B cell (primary cell): ENCODE results near the gene MAN2A2. TPM values are rescaled to one million over a fixed set of nuclear protein-coding genes. Genes with fewer than 3 reads are reported as not detected.

Experiments
- ATAC-seq: fragments of 200-7000 bp; cut with Tn5 transposase; one replicate; pipeline ENCODE4 v1.10.0; 2021; ENCODE audit warnings: low read depth, mild to moderate bottlenecking, moderate number of reproducible peaks, moderate library complexity
- CTCF ChIA-PET: fragments of 350-600 bp; sonication (Branson Sonifier 250); formaldehyde crosslinking; loops from one replicate; lab custom pipeline; 2021; ENCODE audit warnings: antibody characterized with exemption, inconsistent platforms; lab: Charles Lee
- POLR2A ChIA-PET: fragments of 350-600 bp; sonication (Branson Sonifier 250); formaldehyde crosslinking; loops from one replicate; lab custom pipeline; 2021; ENCODE audit warnings: antibody characterized with exemption; lab: Charles Lee
- DNase-seq: peaks from one replicate; pipeline ENCODE4 v3.0.0; 2013
- H2AFZ ChIP-seq: 2 replicates; pipeline ENCODE4 v1.6.1; 2012; ENCODE audit warnings: mild to moderate bottlenecking, low read depth, low read length; ENCODE audit not compliant: insufficient read depth, poor library complexity, severe bottlenecking
- H3K27ac ChIP-seq, 2 donors: 1 replicate in 1 of 2; 2 replicates in 1 of 2; pipeline ENCODE4 v1.5.1; 2012 to 2013; ENCODE audit warnings: low read length in 2 of 2, mild to moderate bottlenecking in 2 of 2, moderate library complexity in 1 of 2
- H3K27me3 ChIP-seq, 4 experiments: fragments of 200-600 bp in 1 of 4; sonication (generic) in 1 of 4; replicated peaks in 1 of 4; 1 replicate in 2 of 4; 2 replicates in 2 of 4; pipeline versions ENCODE4 v1.6.1 to v1.7.0; 2013 to 2016; ENCODE audit warnings: low read length in 3 of 4, mild to moderate bottlenecking in 2 of 4, mixed read lengths in 1 of 4, moderate library complexity in 1 of 4; ENCODE audit not compliant: insufficient read depth in 4 of 4, control insufficient read depth in 3 of 4; ENCODE audit errors: control extremely low read depth in 1 of 4
- H3K36me3 ChIP-seq, 2 experiments: replicated peaks in 1 of 2; 1 replicate in 1 of 2; 2 replicates in 1 of 2; pipeline versions ENCODE4 v1.6.1 to v1.7.1; 2013; ENCODE audit warnings: low read length in 1 of 2; ENCODE audit not compliant: insufficient read depth in 2 of 2, control insufficient read depth in 1 of 2; ENCODE audit errors: control extremely low read depth in 1 of 2, extremely low read depth in 1 of 2
- H3K4me1 ChIP-seq, 2 donors: fragments of 200-600 bp in 1 of 2; sonication (generic) in 1 of 2; 1 replicate in 1 of 2; 2 replicates in 1 of 2; pipeline versions ENCODE4 v1.5.1 to v1.6.1; 2013 to 2017; ENCODE audit warnings: low read length in 2 of 2; ENCODE audit not compliant: control insufficient read depth in 2 of 2, insufficient read depth in 2 of 2
- H3K4me2 ChIP-seq: replicated peaks from 2 replicates; pipeline ENCODE3; 2012; ENCODE audit warnings: mild to moderate bottlenecking, low read depth, low read length; ENCODE audit not compliant: poor library complexity, severe bottlenecking
- H3K4me3 ChIP-seq, 5 experiments: fragments of 200-600 bp in 1 of 5; sonication (generic) in 1 of 5; 1 replicate in 3 of 5; 2 replicates in 2 of 5; pipeline versions ENCODE4 v1.5.1 to v1.7.0; 2011 to 2016; ENCODE audit warnings: low read length in 4 of 5, mild to moderate bottlenecking in 4 of 5, low read depth in 2 of 5, control low read depth in 1 of 5, moderate library complexity in 1 of 5; ENCODE audit not compliant: insufficient read depth in 1 of 5; ENCODE audit errors: control extremely low read depth in 1 of 5, extremely low read depth in 1 of 5
- H3K79me2 ChIP-seq: fragments of 200-600 bp; sonication (generic); one replicate; pipeline ENCODE4 v1.6.0; 2016; ENCODE audit warnings: low read length; ENCODE audit not compliant: control insufficient read depth, insufficient read depth
- H3K9ac ChIP-seq: fragments of 200-600 bp; sonication (generic); 2 replicates; pipeline ENCODE4 v1.6.1; 2017; ENCODE audit warnings: mild to moderate bottlenecking, low read length, moderate library complexity
- H3K9me3 ChIP-seq, 3 donors: one replicate each; pipeline versions ENCODE4 v1.6.1 to v1.7.1; 2013; ENCODE audit warnings: low read length in 2 of 3; ENCODE audit not compliant: control insufficient read depth in 2 of 3, insufficient read depth in 1 of 3; ENCODE audit errors: control extremely low read depth in 1 of 3
- H4K20me1 ChIP-seq: 2 replicates; pipeline ENCODE4 v1.6.0; 2012; ENCODE audit warnings: mild to moderate bottlenecking, low read length; ENCODE audit not compliant: insufficient read depth, control insufficient read depth, poor library complexity, severe bottlenecking
- H3K27ac Mint-ChIP-seq: one replicate; pipeline ENCODE4 v1.8.0; 2021; ENCODE audit warnings: mixed read lengths
- H3K27me3 Mint-ChIP-seq: one replicate; pipeline ENCODE4 v1.8.0; 2021; ENCODE audit warnings: mixed read lengths
- H3K4me1 Mint-ChIP-seq: one replicate; pipeline ENCODE4 v1.8.0; 2021; ENCODE audit warnings: mixed read lengths
- H3K4me3 Mint-ChIP-seq: one replicate; pipeline ENCODE4 v1.8.0; 2021; ENCODE audit warnings: mixed read lengths
- H3K9me3 Mint-ChIP-seq: one replicate; pipeline ENCODE4 v1.8.0; 2022; ENCODE audit warnings: mixed read lengths; ENCODE audit not compliant: insufficient read depth
- CTCF ChIP-seq: fragments of 200-600 bp; IDR thresholded peaks from one replicate; pipeline ENCODE4 v1.8.0; 2022; ENCODE audit warnings: antibody characterized with exemption, mild to moderate bottlenecking
- EZH2 ChIP-seq: IDR thresholded peaks from 2 replicates; pipeline ENCODE4 v1.6.1; 2012; ENCODE audit warnings: borderline replicate concordance, low read depth, mild to moderate bottlenecking, moderate library complexity, low read length; ENCODE audit not compliant: insufficient read depth, poor library complexity, severe bottlenecking
- WGBS: methylation state at CpG from one replicate; pipeline ENCODE4 v1.1.5; 2013; ENCODE audit warnings: missing lambda C conversion rate; ENCODE audit not compliant: insufficient coverage; 5-methylcytosine and 5-hydroxymethylcytosine counted together
- intact Hi-C: fragments of 100-400 bp; cut with micrococcal nuclease; formaldehyde crosslinking; loops from one replicate; pipeline ENCODE4 v1.10.0; 2022
- polyA plus RNA-seq: library from polyadenylated mRNA; depleted of rRNA; stranded (reverse); fragments of >200 nt; gene quantifications from 2 replicates; pipeline ENCODE4 v1.2.3, GENCODE V29; 2012
- total RNA-seq, 2 donors: library from RNA; stranded (reverse); fragments of 120-200 nt in 1 of 2; gene quantifications; 1 replicate in 1 of 2; 2 replicates in 1 of 2; pipeline versions ENCODE4 v1.2.3 to v1.2.4, GENCODE V29; 2013 to 2022

Gene MAN2A2
- total and polyA plus RNA-seq, 2 donors (not counting 1 experiment from before 2014, with no cell fraction given): 180 to 234 TPM

GRCh38 chr15:90871139-90871715 lies 31.9 kb upstream of the MAN2A2 start:
- Histone ChIP-seq H3K27ac (peak overlapping the region in 1 of 2 donors; percentile 72), H3K27me3 (no peaks in the 10 kb centered on the region), H2AFZ (peak overlapping the region; percentile 83), H3K4me2 (peak overlapping the region; percentile 98), H4K20me1 (peaks cover 42% of the 10 kb centered on the region), H3K4me3 (peak overlapping the region; percentile 42 to 72 (median 64)), H3K4me1 (peaks cover 31 to 39% of the 10 kb centered on the region in 2 donors), H3K9me3 (no peaks in the 10 kb centered on the region), H3K9ac (peak overlapping the region; percentile 76), H3K36me3 (peaks cover 0 to 8% of the 10 kb centered on the region in 2 experiments), H3K79me2 (peaks cover 35% of the 10 kb centered on the region)
- ChIA-PET POLR2A (interaction anchor here (0.6 to 2.2 kb wide), 10 partner anchors 13 to 483 kb away, joined by 4 to 12 read pairs (median 6); partner anchors contain the start of genes FES and IQGAP1), CTCF (interaction anchor here (0.8 to 2.2 kb wide), 6 partner anchors 14 to 223 kb away, joined by 3 to 14 read pairs (median 7); partner anchors contain the start of gene HDDC3)
- no peak for TF ChIP-seq EZH2
- no peak for TF ChIP-seq CTCF
- peaks cover 41% of the 10 kb centered on the region for H3K4me1 Mint-ChIP-seq
- intact Hi-C loops: loop anchor here (1.0 to 5.0 kb wide), 3 partner anchors 18 to 154 kb away; partner anchors contain the start of gene BLM
- under 1% methylated on average over 61 of the region's 71 CpGs for WGBS
- H3K9me3 Mint-ChIP-seq: no peaks in the 10 kb centered on the region
- peak; percentile 35 for ATAC-seq
- no peaks in the 10 kb centered on the region for H3K27me3 Mint-ChIP-seq
- peak overlapping the region; percentile 95 for H3K27ac Mint-ChIP-seq
- H3K4me3 Mint-ChIP-seq: peak overlapping the region; percentile 92
- DNase-seq: peak; percentile 60
